Right ventricle myocardium superior (tissue), 1 donor: ENCODE data around the gene SF3A1. TPM values are rescaled to one million over a fixed set of nuclear protein-coding genes. Genes with fewer than 3 reads are reported as not detected.

Experiments used
- ATAC-seq: fragments of 200-7000 bp; cut with Tn5 transposase; one replicate; pipeline ENCODE4 v1.9.1; 2020; ENCODE audit warnings: mild to moderate bottlenecking; ENCODE audit not compliant: poor library complexity
- DNase-seq: peaks from one replicate; pipeline ENCODE4 v3.0.0-alpha.2; 2020
- intact Hi-C: fragments of 100-400 bp; cut with DNase I; formaldehyde crosslinking; loops from one replicate; pipeline ENCODE4 v1.11.2; 2022
- total RNA-seq: library from RNA; stranded (reverse); fragmentation: NEBNext Ultra II Directional; extraction: Animal tissue kit (Norgen Biotek cat#: 25700); gene quantifications from one replicate; pipeline ENCODE4 v1.2.1, GENCODE V29; 2021
- donor health status: DM: no; HTN: yes; CAD: no; lungs with severe emphysema.

The SF3A1 gene
- total RNA-seq, 1 donor from 2014 or later: 87.7 TPM

GRCh38 chr22:30332994-30333706 is 23.5 kb downstream of the SF3A1 start:
- no peak for DNase-seq
- intact Hi-C loops: no loop called here

GRCh38 chr22:30332551-30332950 is 24.1 kb downstream of the SF3A1 start:
- DNase-seq: no peak
- ATAC-seq: no peak
- intact Hi-C loops: no loop called here

More at GRCh38 chr22:30332994-30333706, 23.5 kb downstream of the SF3A1 start:
- no peak for ATAC-seq

- ATAC-seq: no peak
- intact Hi-C loops: no loop called here
Observed at GRCh38 chr22:30328466-30329049, 28.1 kb downstream of the SF3A1 start.

GRCh38 chr22:30327864-30328345 is 28.8 kb downstream of the SF3A1 start:
- DNase-seq (no peak), ATAC-seq (no peak)
- intact Hi-C loops: loop anchor here (2.0 kb wide), 1 partner anchor 39 kb away; the partner anchor contains the start of gene CASTOR1

More at GRCh38 chr22:30328466-30329049, 28.1 kb downstream of the SF3A1 start:
- DNase-seq: no peak

- intact Hi-C loops: loop anchor here (2.0 kb wide), 1 partner anchor 38 kb away; the partner anchor contains the start of gene CASTOR1
- ATAC-seq: peak; percentile 98
- DNase-seq: peak; percentile 94
Observed at GRCh38 chr22:30326706-30327362, 29.9 kb downstream of the SF3A1 start, which contains the start of gene TBC1D10A. Gene TBC1D10A (minus strand): TSS chr22:30326941. CDS start chr22:30326881, 60 bp downstream.

GRCh38 chr22:30326255-30326705 is 30.4 kb downstream of the SF3A1 start:
- ATAC-seq: peak; percentile 50
- intact Hi-C loops: loop anchor here (2.0 kb wide), 1 partner anchor 37 kb away; the partner anchor contains the start of gene CASTOR1
- peak; percentile 57 for DNase-seq

GRCh38 chr22:30325724-30326254 is 30.9 kb downstream of the SF3A1 start:
- intact Hi-C loops: loop anchor here (2.0 kb wide), 1 partner anchor 37 kb away; the partner anchor contains the start of gene CASTOR1

GRCh38 chr22:30325065-30325720 is 31.5 kb downstream of the SF3A1 start:
- ATAC-seq (peak; percentile 7), DNase-seq (peak; percentile 38)
- intact Hi-C loops: no loop called here

More at GRCh38 chr22:30325724-30326254, 30.9 kb downstream of the SF3A1 start:
- DNase-seq (peak; percentile 38), ATAC-seq (no peak)

- intact Hi-C loops: no loop called here
- DNase-seq (peak; percentile 36), ATAC-seq (no peak)
Observed at GRCh38 chr22:30324014-30324730, 32.5 kb downstream of the SF3A1 start.

GRCh38 chr22:30323246-30323645 is 33.4 kb downstream of the SF3A1 start:
- DNase-seq: no peak
- no peak for ATAC-seq
- intact Hi-C loops: no loop called here

GRCh38 chr22:30321461-30321860 is 35.2 kb downstream of the SF3A1 start:
- intact Hi-C loops: no loop called here
- peak; percentile 21 for ATAC-seq
- no peak for DNase-seq

GRCh38 chr22:30320021-30320556 is 36.6 kb downstream of the SF3A1 start:
- DNase-seq: no peak
- intact Hi-C loops: no loop called here
- ATAC-seq: no peak

GRCh38 chr22:30318799-30319419 is 37.8 kb downstream of the SF3A1 start:
- intact Hi-C loops: no loop called here
- DNase-seq (no peak), ATAC-seq (no peak)

GRCh38 chr22:30317778-30318177 is 38.9 kb downstream of the SF3A1 start:
- intact Hi-C loops: no loop called here
- DNase-seq (no peak), ATAC-seq (no peak)

GRCh38 chr22:30315962-30316576 is 40.6 kb downstream of the SF3A1 start:
- DNase-seq: no peak
- ATAC-seq: no peak
- intact Hi-C loops: no loop called here

- intact Hi-C loops: no loop called here
- ATAC-seq: no peak
- DNase-seq: no peak
Observed at GRCh38 chr22:30314915-30315314, 41.8 kb downstream of the SF3A1 start.
